LHCN-M2 (cell line): ENCODE measurements around the gene NUP133. TPM values are rescaled to one million over a fixed set of nuclear protein-coding genes. Genes with fewer than 3 reads are reported as not detected.
"Not testable (repeated sequence)": the region's sequence is repeated elsewhere in the genome, so short reads cannot be mapped to it uniquely, and the experiment has no call there.

Source experiments
- DNase-seq: peaks from one replicate; pipeline ENCODE4 v3.0.0-alpha.2; 2012; ENCODE audit warnings: low read depth
- total RNA-seq: library from RNA; depleted of rRNA; stranded (reverse); fragments of >200 nt; gene quantifications from 2 replicates; pipeline ENCODE4 v1.2.3, GENCODE V29; 2014

Gene NUP133
- total RNA-seq, 1 experiment from 2014 or later = 36.3 TPM

GRCh38 chr1:229420224-229420623 lies 87.9 kb downstream of the NUP133 start:
- no peak for DNase-seq

- not testable (repeated sequence) for DNase-seq
Observed at GRCh38 chr1:229418586-229418985, 89.6 kb downstream of the NUP133 start.

- DNase-seq = not testable (repeated sequence)
Observed at GRCh38 chr1:229412810-229413209, 95.3 kb downstream of the NUP133 start.

GRCh38 chr1:229412056-229412455 lies 96.1 kb downstream of the NUP133 start:
- no peak for DNase-seq

GRCh38 chr1:229411434-229412055 lies 96.6 kb downstream of the NUP133 start:
- DNase-seq = no peak

- DNase-seq = peak; percentile 92
Observed at GRCh38 chr1:229410692-229411433, 97.3 kb downstream of the NUP133 start.

GRCh38 chr1:229410370-229410691 lies 97.8 kb downstream of the NUP133 start:
- no peak for DNase-seq

GRCh38 chr1:229409616-229410369 lies 98.3 kb downstream of the NUP133 start:
- no peak for DNase-seq

- peak; percentile 65 for DNase-seq
Observed at GRCh38 chr1:229408458-229409037, 99.6 kb downstream of the NUP133 start.

- DNase-seq = no peak
Observed at GRCh38 chr1:229407206-229408026, 100.7 kb downstream of the NUP133 start.

- DNase-seq = no peak
Observed at GRCh38 chr1:229406798-229407197, 101.3 kb downstream of the NUP133 start.

GRCh38 chr1:229403573-229403972 lies 104.6 kb downstream of the NUP133 start:
- no peak for DNase-seq

- DNase-seq = no peak
Observed at GRCh38 chr1:229402993-229403392, 105.1 kb downstream of the NUP133 start.

GRCh38 chr1:229402329-229402728 lies 105.8 kb downstream of the NUP133 start:
- DNase-seq = not testable (repeated sequence)

GRCh38 chr1:229397762-229398161 lies 110.4 kb downstream of the NUP133 start:
- no peak for DNase-seq

GRCh38 chr1:229396585-229397206 lies 111.4 kb downstream of the NUP133 start:
- no peak for DNase-seq

GRCh38 chr1:229394517-229394916 lies 113.6 kb downstream of the NUP133 start:
- DNase-seq = not testable (repeated sequence)

GRCh38 chr1:229392936-229393335 lies 115.2 kb downstream of the NUP133 start:
- DNase-seq = no peak
